Lung (tissue), 12 donors: ENCODE results near the gene STX8. TPM values are rescaled to one million over a fixed set of nuclear protein-coding genes. Genes with fewer than 3 reads are reported as not detected.

Experiments used
- ATAC-seq: fragments of 200-7000 bp; cut with Tn5 transposase; one replicate; pipeline ENCODE4 v1.9.1; 2020; ENCODE audit warnings: moderate number of reproducible peaks; ENCODE audit not compliant: insufficient read depth, low FRiP score
- DNase-seq, 3 donors: peaks; one replicate each; pipeline ENCODE4 v3.0.0-alpha.2; 2013 to 2017
- H3K27ac ChIP-seq, 2 donors: one replicate each; pipeline ENCODE4 v1.5.1; 2013; ENCODE audit warnings: mild to moderate bottlenecking in 2 of 2, moderate library complexity in 2 of 2, control low read depth in 1 of 2, inconsistent platforms in 1 of 2, low read depth in 1 of 2, low read length in 1 of 2
- H3K27me3 ChIP-seq, 3 donors: one replicate each; pipeline ENCODE4 v1.5.1; 2013; ENCODE audit warnings: low read length in 2 of 3; ENCODE audit not compliant: control insufficient read depth in 3 of 3, insufficient read depth in 3 of 3
- H3K36me3 ChIP-seq, 4 donors: one replicate each; pipeline ENCODE4 v1.5.1; 2013; ENCODE audit warnings: low read length in 4 of 4, mild to moderate bottlenecking in 1 of 4, moderate library complexity in 1 of 4; ENCODE audit not compliant: control insufficient read depth in 4 of 4, insufficient read depth in 4 of 4
- H3K4me1 ChIP-seq, 5 donors: one replicate each; pipeline ENCODE4 v1.5.1; 2013; ENCODE audit warnings: low read length in 5 of 5, mild to moderate bottlenecking in 2 of 5, moderate library complexity in 1 of 5; ENCODE audit not compliant: control insufficient read depth in 5 of 5, insufficient read depth in 5 of 5
- H3K4me3 ChIP-seq: one replicate; pipeline ENCODE4 v1.5.1; 2013; ENCODE audit warnings: mild to moderate bottlenecking, control low read depth, moderate library complexity
- H3K9ac ChIP-seq, 2 donors: one replicate each; pipeline ENCODE4 v1.5.1; 2013; ENCODE audit warnings: low read length in 2 of 2, control low read depth in 1 of 2; ENCODE audit not compliant: insufficient read depth in 1 of 2
- H3K9me3 ChIP-seq, 4 donors: one replicate each; pipeline ENCODE4 v1.5.1; 2013; ENCODE audit warnings: low read length in 3 of 4, mild to moderate bottlenecking in 1 of 4, moderate library complexity in 1 of 4; ENCODE audit not compliant: control insufficient read depth in 4 of 4, insufficient read depth in 3 of 4
- CTCF ChIP-seq: IDR thresholded peaks from 2 replicates; pipeline ENCODE4 v1.5.1; 2012; ENCODE audit warnings: mild to moderate bottlenecking; ENCODE audit errors: control extremely low read depth, extremely low read depth
- WGBS, 2 donors: extraction: QIAGEN DNeasy Blood & Tissue Kit; methylation state at CpG; one replicate each; pipeline ENCODE4 v1.1.7; 2013; 5-methylcytosine and 5-hydroxymethylcytosine counted together
- polyA plus RNA-seq, 2 donors: library from polyadenylated mRNA; stranded (reverse); fragments of 200-250 nt; gene quantifications; one replicate each; pipeline ENCODE4 v1.2.1, GENCODE V29; 2013
- total RNA-seq, 2 donors: library from RNA; depleted of rRNA in 1 of 2; stranded (reverse); fragments of >200 nt in 1 of 2; gene quantifications; one replicate each; pipeline ENCODE4 v1.2.1, GENCODE V29; 2014 to 2021
- donor health status: control.
- donor health status: control.
- donor health status: Bipolar disorder and iron deficiency.
- donor health status: healthy.
- donor health status: DM: yes; HTN: yes; CAD: no.

STX8 gene
- total and polyA plus RNA-seq, 4 donors = 36.5 to 81.1 (median 63.2) TPM

GRCh38 chr17:9529033-9529700 lies 46.5 kb downstream of the STX8 start:
- Histone ChIP-seq H3K27me3 (no peaks in the 10 kb centered on the region), H3K4me1 (no peaks in the 10 kb centered on the region), H3K27ac (no peak overlapping the region), H3K9me3 (no peaks in the 10 kb centered on the region), H3K4me3 (no peak overlapping the region), H3K9ac (no peak overlapping the region), H3K36me3 (peaks cover 0 to 1% (median 0%) of the 10 kb centered on the region in 4 donors)
- peak in 2 of 3 donors; percentile 32 to 35 for DNase-seq
- WGBS, 2 donors = 70 to 91% methylated on average over 4 to 5 of the region's 5 CpGs
- TF ChIP-seq CTCF = no peak
- ATAC-seq = no peak

DNA sequence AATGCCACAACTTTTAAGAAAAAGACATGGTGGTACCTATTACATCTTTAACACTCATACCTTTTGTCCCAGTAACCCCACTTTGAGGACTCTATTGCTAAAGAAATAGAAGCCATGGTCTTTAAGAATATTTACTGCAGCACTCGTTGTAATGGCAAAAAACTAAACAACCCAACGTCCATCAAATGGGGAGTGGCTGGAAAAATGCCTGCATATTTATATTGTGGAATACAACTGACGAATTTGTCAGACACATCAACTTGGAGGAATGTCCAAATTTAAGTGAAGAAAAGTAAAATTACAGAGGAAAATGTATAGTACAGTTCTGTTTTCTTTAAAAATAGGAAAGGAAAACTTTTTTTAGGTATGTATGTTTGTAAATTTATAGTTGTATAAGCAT lies 47.8 kb downstream of the STX8 start:
- H3K27ac ChIP-seq = no peak overlapping the region
- no peak overlapping the region for H3K4me3 ChIP-seq
- no peaks in the 10 kb centered on the region for H3K4me1 ChIP-seq
- no peak overlapping the region for H3K9ac ChIP-seq
- 60 to 84% methylated on average over 3 of the region's 3 CpGs for WGBS, 2 donors
- no peak for ATAC-seq
- DNase-seq = no peak
- no peak for TF ChIP-seq CTCF
- H3K36me3 ChIP-seq = peaks cover 0 to 1% (median 0%) of the 10 kb centered on the region in 4 donors
- no peaks in the 10 kb centered on the region for H3K27me3 ChIP-seq
- no peaks in the 10 kb centered on the region for H3K9me3 ChIP-seq

- Histone ChIP-seq H3K36me3 (no peaks in the 10 kb centered on the region), H3K27ac (no peak overlapping the region), H3K4me3 (no peak overlapping the region), H3K9me3 (no peaks in the 10 kb centered on the region), H3K9ac (no peak overlapping the region), H3K27me3 (no peaks in the 10 kb centered on the region), H3K4me1 (peaks cover 0 to 7% (median 0%) of the 10 kb centered on the region in 5 donors)
- 64 to 69% methylated on average over 4 of the region's 4 CpGs for WGBS, 2 donors
- DNase-seq (peak in 2 of 3 donors; percentile 67 to 72), ATAC-seq (no peak)
- peak; percentile 9 for TF ChIP-seq CTCF
Measured at GRCh38 chr17:9522074-9522473, 53.5 kb downstream of the STX8 start.

GRCh38 chr17:9521062-9521461 lies 54.6 kb downstream of the STX8 start:
- Histone ChIP-seq H3K9ac (no peak overlapping the region), H3K27me3 (no peaks in the 10 kb centered on the region), H3K27ac (no peak overlapping the region), H3K9me3 (no peaks in the 10 kb centered on the region), H3K36me3 (no peaks in the 10 kb centered on the region), H3K4me1 (peaks cover 0 to 7% (median 0%) of the 10 kb centered on the region in 5 donors), H3K4me3 (no peak overlapping the region)
- 83% methylated on average over 4 of the region's 4 CpGs for WGBS, 2 donors
- no peak for TF ChIP-seq CTCF
- ATAC-seq (no peak), DNase-seq (no peak)
